Fibroblast of lung (primary cell): ENCODE measurements around the gene ECT2. TPM values are rescaled to one million over a fixed set of nuclear protein-coding genes. Genes with fewer than 3 reads are reported as not detected.
A peak's percentile ranks its signal among the peaks of the same experiment; 100 is the strongest.

ENCODE experiments used
- DNase-seq, 2 donors: peaks; one replicate each; pipeline versions ENCODE4 v3.0.0 to v3.0.0-alpha.2; 2010; ENCODE audit warnings: low read depth in 2 of 2
- H2AFZ ChIP-seq: 2 replicates; pipeline ENCODE4 v1.5.1; 2012; ENCODE audit warnings: low read length, control low read depth, inconsistent platforms
- H3K27ac ChIP-seq: 2 replicates; pipeline ENCODE4 v1.5.1; 2011; ENCODE audit warnings: low read length, control low read depth; ENCODE audit not compliant: insufficient read depth
- H3K27me3 ChIP-seq: 2 replicates; pipeline ENCODE4 v1.5.1; 2011; ENCODE audit warnings: mild to moderate bottlenecking, low read length; ENCODE audit not compliant: control insufficient read depth, insufficient read depth
- H3K36me3 ChIP-seq: 2 replicates; pipeline ENCODE4 v1.5.1; 2011; ENCODE audit warnings: low read length; ENCODE audit not compliant: control insufficient read depth, insufficient read depth
- H3K4me1 ChIP-seq: 2 replicates; pipeline ENCODE4 v1.5.1; 2011; ENCODE audit warnings: low read length; ENCODE audit not compliant: control insufficient read depth, insufficient read depth; ENCODE audit errors: extremely low read depth
- H3K4me2 ChIP-seq: 2 replicates; pipeline ENCODE4 v1.5.1; 2011; ENCODE audit warnings: low read length, control low read depth; ENCODE audit not compliant: insufficient read depth; ENCODE audit errors: extremely low read depth
- H3K4me3 ChIP-seq, 4 experiments: fragments of 200-600 bp in 1 of 4; sonication (generic) in 1 of 4; replicated peaks in 1 of 4; 2 replicates each; pipeline ENCODE4 v1.5.1; 2011 to 2016; ENCODE audit warnings: low read length in 4 of 4, low read depth in 3 of 4, mild to moderate bottlenecking in 3 of 4, control low read depth in 2 of 4, inconsistent platforms in 1 of 4, mixed read lengths in 1 of 4; ENCODE audit not compliant: insufficient read depth in 1 of 4; ENCODE audit errors: control extremely low read depth in 1 of 4
- H3K79me2 ChIP-seq: 2 replicates; pipeline ENCODE4 v1.5.1; 2012; ENCODE audit warnings: mild to moderate bottlenecking, low read length, inconsistent platforms; ENCODE audit not compliant: control insufficient read depth, insufficient read depth
- H3K9ac ChIP-seq: 2 replicates; pipeline ENCODE4 v1.5.1; 2011; ENCODE audit warnings: mild to moderate bottlenecking, low read length, control low read depth; ENCODE audit not compliant: insufficient read depth
- H3K9me3 ChIP-seq: 2 replicates; pipeline ENCODE4 v1.5.1; 2012; ENCODE audit warnings: low read depth, low read length; ENCODE audit not compliant: control insufficient read depth, insufficient read depth
- H4K20me1 ChIP-seq: 2 replicates; pipeline ENCODE4 v1.5.1; 2011; ENCODE audit warnings: low read length; ENCODE audit not compliant: control insufficient read depth, insufficient read depth; ENCODE audit errors: extremely low read depth
- CTCF ChIP-seq, 2 donors: IDR thresholded peaks in 1 of 2; conservative IDR thresholded peaks in 1 of 2; 1 replicate in 1 of 2; 2 replicates in 1 of 2; pipeline ENCODE4 v1.5.1; 2011 to 2012; ENCODE audit warnings: low read length in 2 of 2, control low read depth in 1 of 2, inconsistent platforms in 1 of 2, low read depth in 1 of 2, mild to moderate bottlenecking in 1 of 2
- EZH2 ChIP-seq: IDR thresholded peaks from 2 replicates; pipeline ENCODE4 v1.5.1; 2012; ENCODE audit warnings: low read length, control low read depth, mild to moderate bottlenecking; ENCODE audit errors: missing control alignments
- polyA plus RNA-seq, 2 donors: library from polyadenylated mRNA; depleted of rRNA in 1 of 2; stranded (reverse) in 1 of 2; unstranded in 1 of 2; fragments of >200 nt; gene quantifications; 2 replicates each; pipeline ENCODE4 v1.2.1, GENCODE V29; 2011 to 2012; ENCODE audit warnings: missing spikeins in 1 of 2
- total RNA-seq: library from RNA; depleted of rRNA; stranded (reverse); fragments of >200 nt; gene quantifications from 2 replicates; pipeline ENCODE4 v1.2.1, GENCODE V29; 2014

ECT2 gene
- total and polyA plus RNA-seq, 2 donors (not counting 1 experiment from before 2014, with no cell fraction given) = 20.5 to 34.5 TPM

GRCh38 chr3:172803489-172803888, 53.0 kb downstream of the ECT2 start:
- H3K4me3 ChIP-seq = no peak overlapping the region
- peak in 1 of 2 donors; percentile 54 for DNase-seq
- TF ChIP-seq EZH2 (no peak), CTCF (conservative IDR thresholded peaks at IDR 0.05 in 1 of 2, IDR thresholded peaks at IDR 0.05 in 1 of 2; ENCODE audit: low read depth in 1 of 2, low read length in 2 of 2) (no peak)
- H3K27me3 ChIP-seq = no peaks in the 10 kb centered on the region
- H3K4me2 ChIP-seq = no peak overlapping the region
- H4K20me1 ChIP-seq = no peaks in the 10 kb centered on the region
- no peaks in the 10 kb centered on the region for H3K79me2 ChIP-seq
- no peak overlapping the region for H3K9ac ChIP-seq
- H2AFZ ChIP-seq = no peak overlapping the region
- H3K9me3 ChIP-seq = no peaks in the 10 kb centered on the region
- H3K27ac ChIP-seq = no peak overlapping the region
- peaks cover 2% of the 10 kb centered on the region for H3K36me3 ChIP-seq
- no peaks in the 10 kb centered on the region for H3K4me1 ChIP-seq

GRCh38 chr3:172804323-172804722, 53.8 kb downstream of the ECT2 start:
- no peak overlapping the region for H3K4me2 ChIP-seq
- TF ChIP-seq CTCF (conservative IDR thresholded peaks at IDR 0.05 in 1 of 2, IDR thresholded peaks at IDR 0.05 in 1 of 2; ENCODE audit: low read depth in 1 of 2, low read length in 2 of 2) (no peak), EZH2 (no peak)
- no peak overlapping the region for H3K9ac ChIP-seq
- H3K4me3 ChIP-seq = no peak overlapping the region
- no peaks in the 10 kb centered on the region for H3K27me3 ChIP-seq
- no peaks in the 10 kb centered on the region for H3K9me3 ChIP-seq
- no peaks in the 10 kb centered on the region for H4K20me1 ChIP-seq
- peaks cover 2% of the 10 kb centered on the region for H3K36me3 ChIP-seq
- H2AFZ ChIP-seq = no peak overlapping the region
- DNase-seq = no peak
- H3K79me2 ChIP-seq = no peaks in the 10 kb centered on the region
- H3K4me1 ChIP-seq = no peaks in the 10 kb centered on the region
- no peak overlapping the region for H3K27ac ChIP-seq

GRCh38 chr3:172808969-172809546, 58.5 kb downstream of the ECT2 start:
- no peak overlapping the region for H3K9ac ChIP-seq
- H3K4me2 ChIP-seq = no peak overlapping the region

More at GRCh38 chr3:172808969-172809546, 58.5 kb downstream of the ECT2 start:
- H4K20me1 ChIP-seq = no peaks in the 10 kb centered on the region
- peak; percentile 38 to 84 for DNase-seq
- no peak overlapping the region for H3K27ac ChIP-seq
- TF ChIP-seq EZH2 (no peak), CTCF (conservative IDR thresholded peaks at IDR 0.05 in 1 of 2, IDR thresholded peaks at IDR 0.05 in 1 of 2; ENCODE audit: low read depth in 1 of 2, low read length in 2 of 2) (peak in 1 of 2 donors; percentile 19)
- peaks cover 2% of the 10 kb centered on the region for H3K36me3 ChIP-seq
- H2AFZ ChIP-seq = no peak overlapping the region
- H3K4me1 ChIP-seq = no peaks in the 10 kb centered on the region
- H3K4me3 ChIP-seq = no peak overlapping the region
- no peaks in the 10 kb centered on the region for H3K27me3 ChIP-seq
- H3K9me3 ChIP-seq = no peaks in the 10 kb centered on the region
- H3K79me2 ChIP-seq = no peaks in the 10 kb centered on the region
